Heart right ventricle (tissue), 16 donors: ENCODE data around the gene FAM171A2. TPM values are rescaled to one million over a fixed set of nuclear protein-coding genes. Genes with fewer than 3 reads are reported as not detected.
A peak's percentile ranks its signal among the peaks of the same experiment; 100 is the strongest.
"Not testable (repeated sequence)": the region's sequence is repeated elsewhere in the genome, so short reads cannot be mapped to it uniquely, and the experiment has no call there.

Source experiments
- ATAC-seq, 8 donors: fragments of 200-7000 bp; cut with Tn5 transposase; one replicate each; pipeline ENCODE4 v1.9.1; 2020; ENCODE audit warnings: mild to moderate bottlenecking in 8 of 8, moderate library complexity in 8 of 8, moderate number of reproducible peaks in 1 of 8
- DNase-seq, 2 donors: peaks; one replicate each; pipeline ENCODE4 v3.0.0-alpha.2; 2020
- H3K27ac ChIP-seq, 10 donors: fragments of 200-600 bp; sonication (generic) in 2 of 10; one replicate each; pipeline versions ENCODE4 v1.5.0 to v1.8.0; 2020 to 2022; ENCODE audit warnings: mild to moderate bottlenecking in 3 of 10
- H3K27me3 ChIP-seq, 7 donors: fragments of 200-600 bp; one replicate each; pipeline ENCODE4 v1.8.0; 2021 to 2022; ENCODE audit warnings: mild to moderate bottlenecking in 2 of 7
- H3K36me3 ChIP-seq, 9 donors: fragments of 200-600 bp; sonication (generic) in 1 of 9; one replicate each; pipeline versions ENCODE4 v1.5.0 to v1.8.0; 2020 to 2022; ENCODE audit warnings: mild to moderate bottlenecking in 2 of 9
- H3K4me1 ChIP-seq, 9 donors: fragments of 200-600 bp; sonication (generic) in 1 of 9; one replicate each; pipeline versions ENCODE4 v1.5.0 to v1.8.0; 2020 to 2022; ENCODE audit warnings: mild to moderate bottlenecking in 4 of 9
- H3K4me3 ChIP-seq, 10 donors: fragments of 200-600 bp; sonication (generic) in 2 of 10; one replicate each; pipeline versions ENCODE4 v1.5.0 to v1.8.0; 2020 to 2022; ENCODE audit warnings: mild to moderate bottlenecking in 7 of 10, moderate library complexity in 2 of 10
- H3K9me3 ChIP-seq, 11 donors: fragments of 200-600 bp in 10 of 11; sonication (generic) in 2 of 11; one replicate each; pipeline versions ENCODE4 v1.5.0 to v1.8.0; 2013 to 2022; ENCODE audit warnings: mild to moderate bottlenecking in 2 of 11, control low read depth in 1 of 11, moderate library complexity in 1 of 11
- WGBS, 2 donors: extraction: QIAGEN DNeasy Blood & Tissue Kit; methylation state at CpG; one replicate each; pipeline ENCODE4 v1.1.7; 2013; ENCODE audit warnings: inconsistent platforms in 1 of 2; 5-methylcytosine and 5-hydroxymethylcytosine counted together
- intact Hi-C, 10 donors: fragments of 100-400 bp; cut with DNase I; formaldehyde crosslinking; loops; one replicate each; pipeline versions ENCODE4 v1.11.1 to v1.14.2; 2022
- polyA plus RNA-seq, 2 donors: library from polyadenylated mRNA; stranded (reverse); fragments of 200-250 nt; gene quantifications; one replicate each; pipeline ENCODE4 v1.2.3, GENCODE V29; 2013
- total RNA-seq, 10 donors: library from RNA; stranded (reverse); fragmentation: NEBNext Ultra II Directional in 3 of 10; extraction: Animal tissue kit (Norgen Biotek cat#: 25700) in 3 of 10; gene quantifications; one replicate each; pipeline versions ENCODE4 v1.2.1 to v1.2.4, GENCODE V29; 2021 to 2023
- TF ChIP-seq, protein P1 (sequence below), 9 donors: fragments of 200-600 bp; sonication (generic) in 2 of 9; IDR thresholded peaks; one replicate each; pipeline versions ENCODE4 v1.5.0 to v1.8.0; 2021 to 2022; ENCODE audit warnings: antibody characterized with exemption in 9 of 9, mild to moderate bottlenecking in 5 of 9, moderate library complexity in 1 of 9
- donor health status: Arrhythmogenic right ventricular cardiomyopathy.
- donor health status: ischemic (EF 13 %, LVEDD 7.1; RV severe dilation, severe dysfunction).
- donor health status: healthy with polysubstance abuse.
- donor health status: DM: no; HTN: yes; CAD: no.
- donor health status: DM: no; HTN: no; CAD: no.
- donor health status: ischemic (EF 25% LVEDD 6.9; RV normal size, moderate dysfunction).
- donor health status: ischemic (EF 25% LVEDD 5.7; RV mildly dilated, moderate dysfunction).
- donor health status: healthy.
- donor health status: DM: yes; HTN: yes; CAD: no.
- donor health status: Ischemic cardiomyopathy.
- donor health status: ischemic (EF 35%, LVEDD 5.7; RV mildly dilated, moderate dysfunction).
- donor health status: nonischemic (EF 11% LVEDD 7.7; RV severe dilation, severe dysfunction).
- donor health status: DM: yes; HTN: yes; CAD: no.
- donor health status: PGD.
- donor health status: ischemic (EF 29% LVEDD 5.4; RV normal size, mild dysfunction).
- donor health status: nonischemic (EF 23%, LVEDD 6.1; RV moderate dilation, normal function).

Gene FAM171A2
- total and polyA plus RNA-seq, 12 donors, result 0.25 to 0.95 (median 0.46) TPM

DNA sequence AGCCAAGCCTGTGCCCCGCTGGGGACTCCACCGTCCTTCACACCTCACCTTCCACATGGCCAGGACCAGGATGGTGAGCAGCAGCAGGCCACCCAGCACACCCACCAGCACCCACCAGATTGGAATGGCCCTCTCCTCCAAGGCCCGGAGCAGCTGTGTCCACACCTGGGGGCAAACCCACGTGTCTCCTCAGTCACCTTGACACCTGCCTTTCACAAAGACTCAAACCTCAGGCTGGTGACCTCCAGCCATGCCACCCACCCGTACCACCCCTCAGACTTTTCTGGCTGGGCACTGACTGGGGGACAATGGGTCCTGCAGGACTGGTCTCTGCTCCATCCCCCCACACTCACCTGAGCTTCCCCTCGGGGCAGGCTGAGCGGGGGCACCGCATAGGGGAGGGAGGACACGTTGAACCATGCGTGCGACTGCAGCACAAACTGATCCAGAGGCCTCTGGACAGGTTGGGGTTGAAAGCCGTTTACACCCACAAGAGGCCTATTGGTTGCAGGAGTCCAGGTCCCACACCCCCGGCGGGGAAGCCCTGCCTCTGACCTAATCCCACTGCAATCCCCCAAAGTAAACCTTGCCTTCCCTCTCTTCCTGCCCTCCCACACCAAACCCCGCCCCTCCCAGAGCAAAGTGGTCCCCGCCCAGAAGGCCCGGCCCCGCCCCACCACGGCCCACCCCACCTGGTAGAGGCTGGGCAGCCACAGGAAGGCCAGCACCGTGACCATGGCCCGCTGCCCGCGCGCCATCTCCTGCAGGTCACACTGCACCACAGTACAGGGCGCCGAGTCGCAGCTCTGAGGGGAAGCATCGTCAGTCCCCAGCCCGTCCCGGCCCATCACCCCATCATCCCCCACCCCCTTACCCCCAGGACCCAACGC, 10.9 kb upstream of the FAM171A2 start:
- Histone ChIP-seq H3K36me3 (no peaks in the 10 kb centered on the region), H3K4me1 (peaks cover 0 to 30% (median 6%) of the 10 kb centered on the region in 9 donors), H3K4me3 (no peak overlapping the region), H3K27me3 (peaks cover 0 to 24% (median 5%) of the 10 kb centered on the region in 7 donors), H3K9me3 (no peaks in the 10 kb centered on the region), H3K27ac (no peak overlapping the region)
- intact Hi-C loops, result no loop called here
- 31 to 37% methylated on average over 31 of the region's 31 CpGs for WGBS, 2 donors
- ATAC-seq (peak in 6 of 8 donors; percentile 17 to 65 (median 34)), DNase-seq (no peak)
- TF ChIP-seq, protein P1, sequence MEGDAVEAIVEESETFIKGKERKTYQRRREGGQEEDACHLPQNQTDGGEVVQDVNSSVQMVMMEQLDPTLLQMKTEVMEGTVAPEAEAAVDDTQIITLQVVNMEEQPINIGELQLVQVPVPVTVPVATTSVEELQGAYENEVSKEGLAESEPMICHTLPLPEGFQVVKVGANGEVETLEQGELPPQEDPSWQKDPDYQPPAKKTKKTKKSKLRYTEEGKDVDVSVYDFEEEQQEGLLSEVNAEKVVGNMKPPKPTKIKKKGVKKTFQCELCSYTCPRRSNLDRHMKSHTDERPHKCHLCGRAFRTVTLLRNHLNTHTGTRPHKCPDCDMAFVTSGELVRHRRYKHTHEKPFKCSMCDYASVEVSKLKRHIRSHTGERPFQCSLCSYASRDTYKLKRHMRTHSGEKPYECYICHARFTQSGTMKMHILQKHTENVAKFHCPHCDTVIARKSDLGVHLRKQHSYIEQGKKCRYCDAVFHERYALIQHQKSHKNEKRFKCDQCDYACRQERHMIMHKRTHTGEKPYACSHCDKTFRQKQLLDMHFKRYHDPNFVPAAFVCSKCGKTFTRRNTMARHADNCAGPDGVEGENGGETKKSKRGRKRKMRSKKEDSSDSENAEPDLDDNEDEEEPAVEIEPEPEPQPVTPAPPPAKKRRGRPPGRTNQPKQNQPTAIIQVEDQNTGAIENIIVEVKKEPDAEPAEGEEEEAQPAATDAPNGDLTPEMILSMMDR (IDR thresholded peaks at IDR 0.05), result no peak

DNA sequence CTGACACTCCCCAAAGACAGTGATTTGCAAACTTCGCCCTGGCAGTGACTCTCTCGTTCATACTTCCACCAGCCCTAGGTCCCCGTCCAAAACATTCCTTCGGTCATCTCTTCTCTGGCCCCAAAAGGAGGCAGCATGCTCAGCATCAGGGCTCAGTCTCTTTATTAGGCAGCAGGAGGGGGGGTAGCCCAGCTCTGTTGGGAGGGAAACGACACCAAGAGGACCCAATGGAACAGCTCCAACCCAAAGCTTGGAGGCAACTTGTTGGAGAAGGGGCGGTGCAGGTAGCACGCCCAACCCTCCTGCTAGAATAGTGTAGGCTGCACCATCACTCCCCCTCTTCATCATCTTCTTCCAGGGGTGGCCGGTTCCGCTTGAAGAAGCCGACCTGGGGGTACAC, 8.4 kb upstream of the FAM171A2 start:
- intact Hi-C loops, result no loop called here
- H3K27me3 ChIP-seq, result peaks cover 0 to 26% (median 9%) of the 10 kb centered on the region in 7 donors
- TF ChIP-seq, protein P1 (IDR thresholded peaks at IDR 0.05), result no peak
- no peak overlapping the region for H3K4me3 ChIP-seq
- no peaks in the 10 kb centered on the region for H3K9me3 ChIP-seq
- no peak for DNase-seq
- no peak overlapping the region for H3K27ac ChIP-seq
- H3K36me3 ChIP-seq, result no peaks in the 10 kb centered on the region
- ATAC-seq, result no peak
- WGBS, 2 donors, result 68 to 73% methylated on average over 10 of the region's 10 CpGs
- H3K4me1 ChIP-seq, result peaks cover 0 to 30% (median 6%) of the 10 kb centered on the region in 9 donors

DNA sequence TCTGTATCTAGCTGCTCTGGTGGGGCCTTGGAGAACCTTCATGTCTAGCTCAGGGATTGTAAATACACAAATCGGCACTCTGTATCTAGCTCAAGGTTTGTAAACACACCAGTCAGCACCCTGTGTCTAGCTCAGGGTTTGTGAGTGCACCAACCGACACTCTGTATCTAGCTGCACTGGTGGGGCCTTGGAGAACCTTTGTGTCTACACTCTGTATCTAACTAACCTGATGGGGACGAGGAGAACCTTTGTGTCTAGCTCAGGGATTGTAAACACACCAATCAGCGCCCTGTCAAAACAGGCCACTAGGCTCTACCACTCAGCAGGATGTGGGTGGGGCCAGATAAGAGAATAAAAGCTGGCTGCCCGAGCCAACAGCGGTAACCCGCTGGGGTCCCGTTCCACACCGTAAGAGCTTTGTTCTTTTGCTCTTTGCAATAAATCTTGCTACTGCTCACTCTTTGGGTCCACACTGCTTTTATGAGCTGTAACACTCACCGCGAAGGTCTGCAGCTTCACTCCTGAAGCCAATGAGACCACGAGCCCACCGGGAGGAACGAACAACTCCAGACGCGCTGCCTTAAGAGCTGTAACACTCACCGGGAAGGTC, 5.9 kb upstream of the FAM171A2 start:
- intact Hi-C loops, H3K36me3 ChIP-seq, H3K9me3 ChIP-seq, ATAC-seq, H3K27ac ChIP-seq, H3K4me1 ChIP-seq, DNase-seq, H3K4me3 ChIP-seq: not testable (repeated sequence)
- 67 to 68% methylated on average over 17 of the region's 17 CpGs for WGBS, 2 donors
- H3K27me3 ChIP-seq, result peaks cover 0 to 35% (median 13%) of the 10 kb centered on the region in 7 donors

DNA sequence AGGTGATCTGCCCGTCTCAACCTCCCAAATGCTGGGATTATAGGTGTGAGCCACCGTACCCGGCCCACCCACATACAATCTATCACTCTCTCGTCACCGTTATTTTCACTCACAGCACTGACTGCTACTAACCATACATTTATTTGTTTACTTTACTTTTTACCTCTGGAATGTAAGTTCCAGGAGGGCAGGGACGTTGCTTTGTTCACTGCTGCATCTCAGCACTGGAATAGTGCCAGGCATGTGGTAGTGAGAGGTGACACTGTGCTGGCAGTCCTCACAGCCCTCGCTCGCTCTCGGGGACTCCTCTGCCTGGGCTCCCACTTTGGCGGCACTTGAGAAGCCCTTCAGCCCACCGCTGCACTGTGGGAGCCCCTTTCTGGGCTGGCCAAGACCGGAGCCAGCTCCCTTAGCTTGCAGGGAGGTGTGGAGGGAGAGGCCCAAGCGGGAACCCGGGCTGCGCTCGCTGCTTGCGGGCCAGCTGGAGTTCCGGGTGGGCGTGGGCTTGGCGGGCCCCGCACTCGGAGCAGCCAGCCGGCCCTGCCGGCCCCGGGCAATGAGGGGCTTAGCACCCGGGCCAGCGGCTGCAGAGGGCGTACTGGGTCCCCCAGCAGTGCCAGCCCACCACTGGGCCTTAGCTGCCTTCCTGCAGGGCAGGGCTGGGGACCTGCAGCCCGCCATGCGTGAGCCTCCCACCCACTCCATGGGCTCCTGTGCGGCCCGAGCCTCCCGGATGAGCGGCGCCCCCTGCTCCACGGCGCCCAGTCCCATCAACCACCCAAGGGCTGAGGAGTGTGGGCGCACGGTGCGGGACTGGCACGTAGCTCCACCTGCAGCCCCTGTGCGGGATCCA, 5.0 kb upstream of the FAM171A2 start:
- H3K27ac ChIP-seq, H3K4me3 ChIP-seq, intact Hi-C loops, ATAC-seq, H3K4me1 ChIP-seq, H3K36me3 ChIP-seq, DNase-seq, H3K9me3 ChIP-seq: not testable (repeated sequence)
- H3K27me3 ChIP-seq, result peaks cover 0 to 35% (median 13%) of the 10 kb centered on the region in 7 donors
- WGBS, 2 donors, result 94 to 95% methylated on average over 42 of the region's 42 CpGs
